Muscle layer of colon (tissue), 2 donors: Measurements from ENCODE around the gene BBS9.

ENCODE experiments used
- H3K27ac ChIP-seq: one replicate; pipeline ENCODE4 v1.7.0; 2013; ENCODE audit warnings: low read depth, mild to moderate bottlenecking, low read length, moderate library complexity
- H3K27me3 ChIP-seq, 2 donors: one replicate each; pipeline ENCODE4 v1.7.0; 2013; ENCODE audit warnings: low read length in 2 of 2, mild to moderate bottlenecking in 2 of 2; ENCODE audit not compliant: insufficient read depth in 2 of 2, control insufficient read depth in 1 of 2
- H3K36me3 ChIP-seq: one replicate; pipeline ENCODE4 v1.7.0; 2013; ENCODE audit warnings: mild to moderate bottlenecking, low read length; ENCODE audit not compliant: insufficient read depth
- H3K4me1 ChIP-seq: one replicate; pipeline ENCODE4 v1.7.0; 2013; ENCODE audit warnings: mild to moderate bottlenecking, low read length; ENCODE audit not compliant: insufficient read depth
- H3K4me3 ChIP-seq, 2 donors: one replicate each; pipeline ENCODE4 v1.7.0; 2013; ENCODE audit warnings: low read length in 2 of 2, low read depth in 1 of 2, mild to moderate bottlenecking in 1 of 2, moderate library complexity in 1 of 2
- H3K9ac ChIP-seq: one replicate; pipeline ENCODE4 v1.7.0; 2013; ENCODE audit warnings: low read length
- H3K9me3 ChIP-seq: one replicate; pipeline ENCODE4 v1.7.0; 2013; ENCODE audit warnings: mild to moderate bottlenecking, low read length
- donor health status: abdominal sarcoma.
- donor health status: Adenocarcinoma of cecum.

Gene BBS9

GRCh38 chr7:33539198-33539597 is 409.8 kb downstream of the BBS9 start:
- no peaks in the 10 kb centered on the region for H3K36me3 ChIP-seq
- no peak overlapping the region for H3K27ac ChIP-seq
- H3K9me3 ChIP-seq: no peaks in the 10 kb centered on the region
- H3K4me3 ChIP-seq: no peak overlapping the region
- H3K9ac ChIP-seq: no peak overlapping the region
- H3K4me1 ChIP-seq: peaks cover 10% of the 10 kb centered on the region
- no peaks in the 10 kb centered on the region for H3K27me3 ChIP-seq

- H3K4me1 ChIP-seq: peaks cover 10% of the 10 kb centered on the region
- H3K27me3 ChIP-seq: no peaks in the 10 kb centered on the region
- H3K9ac ChIP-seq: no peak overlapping the region
- no peaks in the 10 kb centered on the region for H3K9me3 ChIP-seq
- H3K4me3 ChIP-seq: no peak overlapping the region
- no peaks in the 10 kb centered on the region for H3K36me3 ChIP-seq
- H3K27ac ChIP-seq: no peak overlapping the region
Measured at GRCh38 chr7:33539659-33540400, 410.5 kb downstream of the BBS9 start.

GRCh38 chr7:33547880-33548279 is 418.5 kb downstream of the BBS9 start:
- Histone ChIP-seq H3K4me3 (no peak overlapping the region), H3K27ac (no peak overlapping the region), H3K9ac (no peak overlapping the region), H3K27me3 (no peaks in the 10 kb centered on the region), H3K9me3 (no peaks in the 10 kb centered on the region), H3K36me3 (no peaks in the 10 kb centered on the region), H3K4me1 (no peaks in the 10 kb centered on the region)

- Histone ChIP-seq H3K4me1 (peaks cover 9% of the 10 kb centered on the region), H3K9me3 (no peaks in the 10 kb centered on the region), H3K27ac (no peak overlapping the region), H3K27me3 (no peaks in the 10 kb centered on the region), H3K4me3 (no peak overlapping the region), H3K9ac (no peak overlapping the region), H3K36me3 (no peaks in the 10 kb centered on the region)
Measured at GRCh38 chr7:33550363-33550762, 421.0 kb downstream of the BBS9 start.

- no peak overlapping the region for H3K27ac ChIP-seq
- H3K9ac ChIP-seq: no peak overlapping the region
- no peaks in the 10 kb centered on the region for H3K27me3 ChIP-seq
- H3K36me3 ChIP-seq: no peaks in the 10 kb centered on the region
- no peak overlapping the region for H3K4me3 ChIP-seq
- H3K9me3 ChIP-seq: no peaks in the 10 kb centered on the region
- H3K4me1 ChIP-seq: peaks cover 9% of the 10 kb centered on the region
Measured at GRCh38 chr7:33550979-33551378, 421.6 kb downstream of the BBS9 start.

GRCh38 chr7:33554046-33554445 is 424.7 kb downstream of the BBS9 start:
- no peak overlapping the region for H3K27ac ChIP-seq
- no peak overlapping the region for H3K4me3 ChIP-seq
- H3K9ac ChIP-seq: no peak overlapping the region

GRCh38 chr7:33554576-33554975 is 425.2 kb downstream of the BBS9 start:
- Histone ChIP-seq H3K4me3 (no peak overlapping the region), H3K27ac (no peak overlapping the region), H3K4me1 (peaks cover 9% of the 10 kb centered on the region), H3K27me3 (no peaks in the 10 kb centered on the region), H3K9me3 (no peaks in the 10 kb centered on the region), H3K36me3 (no peaks in the 10 kb centered on the region), H3K9ac (no peak overlapping the region)

More at GRCh38 chr7:33554046-33554445, 424.7 kb downstream of the BBS9 start:
- Histone ChIP-seq H3K4me1 (peaks cover 9% of the 10 kb centered on the region), H3K36me3 (no peaks in the 10 kb centered on the region), H3K27me3 (no peaks in the 10 kb centered on the region), H3K9me3 (no peaks in the 10 kb centered on the region)

GRCh38 chr7:33556472-33556871 is 427.1 kb downstream of the BBS9 start:
- Histone ChIP-seq H3K27me3 (no peaks in the 10 kb centered on the region), H3K9me3 (no peaks in the 10 kb centered on the region), H3K4me1 (peaks cover 9% of the 10 kb centered on the region), H3K4me3 (no peak overlapping the region), H3K36me3 (no peaks in the 10 kb centered on the region), H3K9ac (no peak overlapping the region), H3K27ac (no peak overlapping the region)

- Histone ChIP-seq H3K4me1 (peaks cover 8% of the 10 kb centered on the region), H3K9me3 (no peaks in the 10 kb centered on the region), H3K27ac (no peak overlapping the region), H3K4me3 (no peak overlapping the region), H3K9ac (no peak overlapping the region), H3K27me3 (no peaks in the 10 kb centered on the region), H3K36me3 (no peaks in the 10 kb centered on the region)
Measured at GRCh38 chr7:33558549-33559323, 429.4 kb downstream of the BBS9 start.

- H3K9me3 ChIP-seq: no peaks in the 10 kb centered on the region
- no peaks in the 10 kb centered on the region for H3K27me3 ChIP-seq
- no peak overlapping the region for H3K4me3 ChIP-seq
- H3K27ac ChIP-seq: no peak overlapping the region
- H3K4me1 ChIP-seq: peaks cover 2% of the 10 kb centered on the region
- H3K9ac ChIP-seq: no peak overlapping the region
- H3K36me3 ChIP-seq: no peaks in the 10 kb centered on the region
Measured at GRCh38 chr7:33559324-33559710, 430.0 kb downstream of the BBS9 start.

- H3K36me3 ChIP-seq: no peaks in the 10 kb centered on the region
- H3K9ac ChIP-seq: no peak overlapping the region
- H3K4me3 ChIP-seq: no peak overlapping the region
- no peaks in the 10 kb centered on the region for H3K4me1 ChIP-seq
- no peaks in the 10 kb centered on the region for H3K9me3 ChIP-seq
- H3K27me3 ChIP-seq: no peaks in the 10 kb centered on the region
- H3K27ac ChIP-seq: no peak overlapping the region
Measured at GRCh38 chr7:33562996-33563395, 433.6 kb downstream of the BBS9 start.
